CD1c-positive myeloid dendritic cell (primary cell): ENCODE data around the gene ACSM3.
"Not testable (repeated sequence)": the region's sequence is repeated elsewhere in the genome, so short reads cannot be mapped to it uniquely, and the experiment has no call there.

Experiments
- DNase-seq: peaks from one replicate; pipeline ENCODE4 v3.0.0-alpha.2; 2016; ENCODE audit errors: extremely low spot score

The ACSM3 gene

GRCh38 chr16:20805684-20806167 is 41.9 kb downstream of the ACSM3 start:
- DNase-seq = not testable (repeated sequence)

- DNase-seq = peak; percentile 96
Observed at GRCh38 chr16:20806168-20807050, 42.6 kb downstream of the ACSM3 start, which contains the start of the genes ERI2 and REXO5. TSS of gene ERI2 (minus strand) at chr16:20806472. CDS start at chr16:20806430, 42 bp downstream. TSS of gene REXO5 (plus strand) at chr16:20806527. CDS start at chr16:20806954, 427 bp downstream.

- no peak for DNase-seq
Observed at GRCh38 chr16:20807862-20808261, 44.0 kb downstream of the ACSM3 start.

- no peak for DNase-seq
Observed at GRCh38 chr16:20811889-20812439, 48.1 kb downstream of the ACSM3 start.

- DNase-seq = no peak
Observed at GRCh38 chr16:20812510-20812909, 48.7 kb downstream of the ACSM3 start.

GRCh38 chr16:20814784-20815183 is 51.0 kb downstream of the ACSM3 start:
- DNase-seq = no peak

- no peak for DNase-seq
Observed at GRCh38 chr16:20818929-20819585, 55.2 kb downstream of the ACSM3 start.

GRCh38 chr16:20821682-20822081 is 57.9 kb downstream of the ACSM3 start:
- DNase-seq = no peak

- DNase-seq = no peak
Observed at GRCh38 chr16:20822521-20823325, 58.9 kb downstream of the ACSM3 start.

GRCh38 chr16:20826039-20826566 is 62.3 kb downstream of the ACSM3 start:
- DNase-seq = no peak

- no peak for DNase-seq
Observed at GRCh38 chr16:20829536-20829935, 65.7 kb downstream of the ACSM3 start.

GRCh38 chr16:20830372-20830771 is 66.6 kb downstream of the ACSM3 start:
- DNase-seq = no peak

GRCh38 chr16:20833086-20833485 is 69.3 kb downstream of the ACSM3 start:
- no peak for DNase-seq

GRCh38 chr16:20838240-20838639 is 74.4 kb downstream of the ACSM3 start:
- peak; percentile 52 for DNase-seq

GRCh38 chr16:20839504-20839903 is 75.7 kb downstream of the ACSM3 start:
- DNase-seq = no peak

- no peak for DNase-seq
Observed at GRCh38 chr16:20844054-20844453, 80.2 kb downstream of the ACSM3 start.

GRCh38 chr16:20844588-20844987 is 80.8 kb downstream of the ACSM3 start:
- no peak for DNase-seq

GRCh38 chr16:20846030-20846429 is 82.2 kb downstream of the ACSM3 start:
- no peak for DNase-seq

- no peak for DNase-seq
Observed at GRCh38 chr16:20846551-20846950, 82.7 kb downstream of the ACSM3 start.
